Mesenchymal stem cell (in vitro differentiated cells and primary cell): Measurements from ENCODE around the gene CFAP410.
A peak's percentile ranks its signal among the peaks of the same experiment; 100 is the strongest.

Experiments used
- DNase-seq: peaks from one replicate; pipeline ENCODE4 v3.0.0-alpha.2; 2013
- H2AFZ ChIP-seq: one replicate; pipeline ENCODE4 v1.6.1; 2013; ENCODE audit warnings: low read depth, mild to moderate bottlenecking, control low read depth, inconsistent platforms, low read length, moderate library complexity
- H2AK5ac ChIP-seq: 2 replicates; pipeline ENCODE4 v1.6.1; 2013; ENCODE audit warnings: low read length, moderate library complexity, mild to moderate bottlenecking, inconsistent platforms; ENCODE audit not compliant: severe bottlenecking
- H2BK120ac ChIP-seq: one replicate; pipeline ENCODE4 v1.6.1; 2013; ENCODE audit warnings: low read depth, mild to moderate bottlenecking, inconsistent platforms, low read length, moderate library complexity
- H2BK12ac ChIP-seq, 2 experiments: one replicate each; pipeline ENCODE4 v1.6.1; 2013; ENCODE audit warnings: inconsistent platforms in 2 of 2, low read length in 2 of 2, mild to moderate bottlenecking in 2 of 2, moderate library complexity in 2 of 2, control low read depth in 1 of 2
- H2BK15ac ChIP-seq: one replicate; pipeline ENCODE4 v1.6.1; 2013; ENCODE audit warnings: mild to moderate bottlenecking, low read depth, inconsistent platforms; ENCODE audit not compliant: poor library complexity, severe bottlenecking
- H2BK5ac ChIP-seq: 2 replicates; pipeline ENCODE4 v1.6.1; 2013; ENCODE audit warnings: low read depth, mild to moderate bottlenecking, low read length, control low read depth, inconsistent platforms; ENCODE audit not compliant: poor library complexity, severe bottlenecking
- H3K14ac ChIP-seq, 2 experiments: one replicate each; pipeline ENCODE4 v1.6.1; 2013; ENCODE audit warnings: inconsistent platforms in 2 of 2, low read length in 2 of 2, control low read depth in 1 of 2, mild to moderate bottlenecking in 1 of 2, moderate library complexity in 1 of 2
- H3K18ac ChIP-seq, 2 experiments: one replicate each; pipeline ENCODE4 v1.6.1; 2013; ENCODE audit warnings: inconsistent platforms in 2 of 2, low read length in 2 of 2, control low read depth in 1 of 2, low read depth in 1 of 2, mild to moderate bottlenecking in 1 of 2
- H3K23ac ChIP-seq, 2 experiments: one replicate each; pipeline ENCODE4 v1.6.1; 2013; ENCODE audit warnings: inconsistent platforms in 2 of 2, low read length in 2 of 2, mild to moderate bottlenecking in 2 of 2, moderate library complexity in 2 of 2, control low read depth in 1 of 2
- H3K27ac ChIP-seq: 2 replicates; pipeline ENCODE4 v1.5.1; 2013; ENCODE audit warnings: mild to moderate bottlenecking, moderate library complexity, low read length, control low read depth, inconsistent platforms; ENCODE audit not compliant: poor library complexity, severe bottlenecking
- H3K27me3 ChIP-seq, 2 experiments: 2 replicates each; pipeline versions ENCODE4 v1.6.1 to v1.7.0; 2013; ENCODE audit warnings: low read length in 2 of 2, mild to moderate bottlenecking in 2 of 2, moderate library complexity in 2 of 2, control low read depth in 1 of 2, inconsistent platforms in 1 of 2; ENCODE audit not compliant: control insufficient read depth in 1 of 2, insufficient read depth in 1 of 2
- H3K36me3 ChIP-seq, 2 experiments: 2 replicates each; pipeline versions ENCODE4 v1.6.1 to v1.7.0; 2013; ENCODE audit warnings: low read length in 2 of 2, control low read depth in 1 of 2, inconsistent platforms in 1 of 2, low read depth in 1 of 2, mild to moderate bottlenecking in 1 of 2; ENCODE audit not compliant: insufficient read depth in 2 of 2, control insufficient read depth in 1 of 2
- H3K4ac ChIP-seq, 2 experiments: one replicate each; pipeline ENCODE4 v1.6.1; 2013; ENCODE audit warnings: inconsistent platforms in 2 of 2, low read length in 2 of 2, mild to moderate bottlenecking in 2 of 2, moderate library complexity in 2 of 2, control low read depth in 1 of 2, low read depth in 1 of 2
- H3K4me1 ChIP-seq: 2 replicates; pipeline ENCODE4 v1.6.1; 2013; ENCODE audit warnings: low read depth, low read length, control low read depth; ENCODE audit not compliant: control insufficient read depth, insufficient read depth
- H3K4me2 ChIP-seq: 2 replicates; pipeline ENCODE4 v1.6.1; 2013; ENCODE audit warnings: low read length, mild to moderate bottlenecking, inconsistent platforms; ENCODE audit not compliant: poor library complexity, severe bottlenecking
- H3K4me3 ChIP-seq, 2 experiments: 2 replicates each; pipeline versions ENCODE4 v1.5.1 to v1.7.0; 2013; ENCODE audit warnings: low read length in 2 of 2, mild to moderate bottlenecking in 2 of 2, control low read depth in 1 of 2, low read depth in 1 of 2; ENCODE audit not compliant: insufficient read depth in 1 of 2
- H3K79me1 ChIP-seq: replicated peaks from 2 replicates; pipeline ENCODE4 v1.6.1; 2013; ENCODE audit warnings: mild to moderate bottlenecking, control low read depth, low read length, inconsistent platforms; ENCODE audit not compliant: poor library complexity, severe bottlenecking
- H3K9ac ChIP-seq: 2 replicates; pipeline ENCODE4 v1.7.0; 2013; ENCODE audit warnings: mild to moderate bottlenecking, low read length, moderate library complexity
- H3K9me3 ChIP-seq: 2 replicates; pipeline ENCODE4 v1.7.0; 2013; ENCODE audit warnings: mild to moderate bottlenecking, low read length; ENCODE audit not compliant: control insufficient read depth
- H4K8ac ChIP-seq: one replicate; pipeline ENCODE4 v1.6.1; 2013; ENCODE audit warnings: inconsistent platforms, mild to moderate bottlenecking, low read length, moderate library complexity
- H4K91ac ChIP-seq: one replicate; pipeline ENCODE4 v1.6.1; 2013; ENCODE audit warnings: mild to moderate bottlenecking, low read length, inconsistent platforms
- WGBS: methylation state at CpG from one replicate; pipeline ENCODE4 v1.1.7; 2013; ENCODE audit warnings: mixed read lengths; 5-methylcytosine and 5-hydroxymethylcytosine counted together

CFAP410 gene

GRCh38 chr21:44334329-44335030, 4.7 kb downstream of the CFAP410 start:
- H3K27me3 ChIP-seq: no peaks in the 10 kb centered on the region
- H3K18ac ChIP-seq: no peak overlapping the region
- no peak overlapping the region for H2AFZ ChIP-seq
- peaks cover 26 to 44% of the 10 kb centered on the region in 2 experiments for H3K36me3 ChIP-seq
- H3K23ac ChIP-seq: no peak overlapping the region
- no peak overlapping the region for H2BK120ac ChIP-seq
- peak overlapping the region; percentile 47 for H4K91ac ChIP-seq
- WGBS: 93% methylated on average over 19 of the region's 26 CpGs
- peaks cover 6% of the 10 kb centered on the region for H3K4me1 ChIP-seq
- H3K79me1 ChIP-seq: peaks cover 2% of the 10 kb centered on the region
- no peak overlapping the region for H3K27ac ChIP-seq
- no peak overlapping the region for H3K9ac ChIP-seq
- H3K14ac ChIP-seq: no peak overlapping the region
- H3K9me3 ChIP-seq: no peaks in the 10 kb centered on the region
- no peak overlapping the region for H2AK5ac ChIP-seq
- no peak overlapping the region for H2BK15ac ChIP-seq
- H3K4me2 ChIP-seq: no peak overlapping the region
- H4K8ac ChIP-seq: no peak overlapping the region
- H3K4me3 ChIP-seq: no peak overlapping the region
- H3K4ac ChIP-seq: no peak overlapping the region
- DNase-seq: no peak
- H2BK12ac ChIP-seq: no peak overlapping the region
- no peak overlapping the region for H2BK5ac ChIP-seq

GRCh38 chr21:44333509-44334328, 5.5 kb downstream of the CFAP410 start:
- Histone ChIP-seq H2BK120ac (no peak overlapping the region), H3K4me1 (peaks cover 11% of the 10 kb centered on the region), H3K36me3 (peaks cover 26 to 44% of the 10 kb centered on the region in 2 experiments), H2BK15ac (no peak overlapping the region), H3K27me3 (no peaks in the 10 kb centered on the region), H3K9me3 (no peaks in the 10 kb centered on the region), H2BK12ac (no peak overlapping the region), H3K9ac (no peak overlapping the region), H2AK5ac (no peak overlapping the region), H3K14ac (no peak overlapping the region), H3K4me2 (no peak overlapping the region), H4K8ac (no peak overlapping the region), H4K91ac (no peak overlapping the region), H2AFZ (no peak overlapping the region), H3K27ac (no peak overlapping the region), H3K4ac (no peak overlapping the region), H3K18ac (no peak overlapping the region), H3K79me1 (peaks cover 2% of the 10 kb centered on the region), H3K23ac (no peak overlapping the region), H3K4me3 (no peak overlapping the region), H2BK5ac (no peak overlapping the region)
- DNase-seq: no peak
- WGBS: 91% methylated on average over 45 of the region's 45 CpGs

- WGBS: 98% methylated on average over 22 of the region's 22 CpGs
- H2AK5ac ChIP-seq: no peak overlapping the region
- H4K8ac ChIP-seq: no peak overlapping the region
These were observed 6.2 kb downstream of the CFAP410 start for GRCh38 chr21:44332965-44333364.

GRCh38 chr21:44332383-44332782, 6.8 kb downstream of the CFAP410 start:
- Histone ChIP-seq H3K9ac (no peak overlapping the region), H3K14ac (no peak overlapping the region), H3K18ac (peak overlapping the region in 1 of 2 experiments; percentile 13), H3K23ac (no peak overlapping the region), H4K91ac (peak overlapping the region; percentile 34), H3K4me3 (no peak overlapping the region), H2BK15ac (no peak overlapping the region), H3K4me2 (no peak overlapping the region), H4K8ac (no peak overlapping the region), H3K9me3 (no peaks in the 10 kb centered on the region), H2BK120ac (no peak overlapping the region), H2AFZ (no peak overlapping the region), H2BK5ac (no peak overlapping the region), H2AK5ac (no peak overlapping the region), H3K4ac (no peak overlapping the region), H3K79me1 (peaks cover 2% of the 10 kb centered on the region), H2BK12ac (no peak overlapping the region), H3K27ac (no peak overlapping the region), H3K27me3 (no peaks in the 10 kb centered on the region), H3K36me3 (peaks cover 29 to 54% of the 10 kb centered on the region in 2 experiments), H3K4me1 (peaks cover 13% of the 10 kb centered on the region)
- 96% methylated on average over 17 of the region's 17 CpGs for WGBS
- DNase-seq: no peak

More at GRCh38 chr21:44332965-44333364, 6.2 kb downstream of the CFAP410 start:
- H2BK15ac ChIP-seq: no peak overlapping the region
- peaks cover 2% of the 10 kb centered on the region for H3K79me1 ChIP-seq
- no peak overlapping the region for H3K23ac ChIP-seq
- no peak overlapping the region for H2AFZ ChIP-seq
- peaks cover 26 to 49% of the 10 kb centered on the region in 2 experiments for H3K36me3 ChIP-seq
- H3K4me3 ChIP-seq: no peak overlapping the region
- H3K27ac ChIP-seq: no peak overlapping the region
- H3K9me3 ChIP-seq: no peaks in the 10 kb centered on the region
- H4K91ac ChIP-seq: no peak overlapping the region
- H3K18ac ChIP-seq: no peak overlapping the region
- DNase-seq: no peak
- H2BK5ac ChIP-seq: no peak overlapping the region
- H3K14ac ChIP-seq: no peak overlapping the region
- no peak overlapping the region for H3K9ac ChIP-seq
- no peak overlapping the region for H3K4me2 ChIP-seq
- no peak overlapping the region for H2BK12ac ChIP-seq
- no peak overlapping the region for H2BK120ac ChIP-seq
- no peak overlapping the region for H3K4ac ChIP-seq
- peaks cover 13% of the 10 kb centered on the region for H3K4me1 ChIP-seq
- H3K27me3 ChIP-seq: no peaks in the 10 kb centered on the region
